Measurements from ENCODE around the gene SH3TC1. TPM values are rescaled to one million over a fixed set of nuclear protein-coding genes. Genes with fewer than 3 reads are reported as not detected.

Gene SH3TC1
- total and polyA plus RNA-seq, 4 donors, result 5.5 to 8.6 (median 8.3) TPM

- 72% methylated on average over 14 of the region's 20 CpGs for WGBS (ENCODE audit: insufficient coverage)
- Histone ChIP-seq H3K9me3 (ENCODE audit: control insufficient read depth, insufficient read depth, low read length) (no peaks in the 10 kb centered on the region), H3K4me1 (ENCODE audit: control insufficient read depth, insufficient read depth, low read length) (peaks cover 22% of the 10 kb centered on the region), H3K36me3 (ENCODE audit: control insufficient read depth, insufficient read depth, low read length) (no peaks in the 10 kb centered on the region), H3K4me3 (ENCODE audit: low read depth, low read length) (no peak overlapping the region), H3K27ac (ENCODE audit: low read depth, low read length) (no peak overlapping the region), H3K27me3 (ENCODE audit: control insufficient read depth, insufficient read depth, low read length) (peaks cover 12% of the 10 kb centered on the region)
- DNase-seq (ENCODE audit: low read depth in 4 of 6, low spot score in 6 of 6), result no peak
These were observed 66.3 kb downstream of the SH3TC1 start for GRCh38 chr4:8265171-8265929.

DNA sequence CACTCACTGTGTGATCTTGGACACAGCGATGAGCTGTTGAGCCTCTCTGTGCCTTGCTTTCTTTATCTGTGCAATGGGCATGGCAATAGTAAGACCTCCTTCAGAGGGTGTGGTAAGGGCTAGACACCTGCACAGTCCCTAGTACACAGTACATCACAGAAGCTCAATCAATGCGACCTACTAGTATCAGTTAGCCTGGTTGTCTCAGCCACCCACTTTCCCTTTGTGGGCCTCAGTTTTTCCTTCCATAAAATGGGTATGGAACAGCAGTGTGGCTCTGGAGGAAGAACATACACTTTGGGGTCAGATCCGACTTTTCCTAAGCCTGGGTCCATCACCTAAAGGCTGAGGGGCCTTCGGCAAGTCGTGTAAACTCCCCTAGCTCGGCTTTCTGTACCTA is 67.0 kb downstream of the SH3TC1 start:
- Histone ChIP-seq H3K36me3 (ENCODE audit: control insufficient read depth, insufficient read depth, low read length) (no peaks in the 10 kb centered on the region), H3K9me3 (ENCODE audit: control insufficient read depth, insufficient read depth, low read length) (no peaks in the 10 kb centered on the region), H3K27ac (ENCODE audit: low read depth, low read length) (no peak overlapping the region), H3K4me1 (ENCODE audit: control insufficient read depth, insufficient read depth, low read length) (peaks cover 18% of the 10 kb centered on the region), H3K4me3 (ENCODE audit: low read depth, low read length) (no peak overlapping the region), H3K27me3 (ENCODE audit: control insufficient read depth, insufficient read depth, low read length) (peaks cover 19% of the 10 kb centered on the region)
- DNase-seq (ENCODE audit: low read depth in 4 of 6, low spot score in 6 of 6), result no peak
- WGBS (ENCODE audit: insufficient coverage), result 91% methylated on average over 6 of the region's 6 CpGs

GRCh38 chr4:8266508-8266907 is 67.4 kb downstream of the SH3TC1 start:
- DNase-seq (ENCODE audit: low read depth in 4 of 6, low spot score in 6 of 6), result no peak
- Histone ChIP-seq H3K4me3 (ENCODE audit: low read depth, low read length) (no peak overlapping the region), H3K4me1 (ENCODE audit: control insufficient read depth, insufficient read depth, low read length) (peaks cover 16% of the 10 kb centered on the region), H3K27ac (ENCODE audit: low read depth, low read length) (no peak overlapping the region), H3K36me3 (ENCODE audit: control insufficient read depth, insufficient read depth, low read length) (no peaks in the 10 kb centered on the region), H3K27me3 (ENCODE audit: control insufficient read depth, insufficient read depth, low read length) (peaks cover 23% of the 10 kb centered on the region), H3K9me3 (ENCODE audit: control insufficient read depth, insufficient read depth, low read length) (no peaks in the 10 kb centered on the region)
- WGBS (ENCODE audit: insufficient coverage), result 95% methylated on average over 4 of the region's 8 CpGs

GRCh38 chr4:8267077-8267476 is 68.0 kb downstream of the SH3TC1 start:
- Histone ChIP-seq H3K9me3 (ENCODE audit: control insufficient read depth, insufficient read depth, low read length) (no peaks in the 10 kb centered on the region), H3K27ac (ENCODE audit: low read depth, low read length) (no peak overlapping the region), H3K36me3 (ENCODE audit: control insufficient read depth, insufficient read depth, low read length) (no peaks in the 10 kb centered on the region), H3K4me3 (ENCODE audit: low read depth, low read length) (no peak overlapping the region), H3K4me1 (ENCODE audit: control insufficient read depth, insufficient read depth, low read length) (peaks cover 11% of the 10 kb centered on the region), H3K27me3 (ENCODE audit: control insufficient read depth, insufficient read depth, low read length) (peaks cover 24% of the 10 kb centered on the region)
- peak in 2 of 6 donors; percentile 19 to 44 for DNase-seq (ENCODE audit: low read depth in 4 of 6, low spot score in 6 of 6)
- WGBS (ENCODE audit: insufficient coverage), result 53% methylated on average over 11 of the region's 13 CpGs

DNA sequence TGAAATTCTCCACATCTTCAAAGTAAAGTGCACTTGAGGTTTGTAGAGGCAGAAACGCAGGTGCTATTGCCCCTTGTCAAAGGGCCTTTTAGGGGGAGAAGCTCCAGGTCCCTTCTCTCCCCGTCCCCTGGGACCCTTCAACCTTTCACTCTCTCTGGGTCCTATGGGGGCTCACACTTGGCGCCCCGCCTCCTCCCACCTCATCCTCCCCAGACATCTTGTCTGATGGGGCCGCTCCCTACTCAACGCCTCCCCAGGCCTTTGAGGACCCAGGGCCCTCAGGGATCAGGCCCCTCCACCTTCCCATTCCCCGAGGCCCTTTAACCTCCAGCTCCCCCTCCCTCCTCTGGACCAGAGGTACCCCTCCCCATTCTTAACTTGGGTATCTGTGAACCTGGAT is 69.1 kb downstream of the SH3TC1 start:
- no peak overlapping the region for H3K4me3 ChIP-seq (ENCODE audit: low read depth, low read length)
- H3K27ac ChIP-seq (ENCODE audit: low read depth, low read length), result no peak overlapping the region
- H3K9me3 ChIP-seq (ENCODE audit: control insufficient read depth, insufficient read depth, low read length), result no peaks in the 10 kb centered on the region
- H3K36me3 ChIP-seq (ENCODE audit: control insufficient read depth, insufficient read depth, low read length), result no peaks in the 10 kb centered on the region
- H3K27me3 ChIP-seq (ENCODE audit: control insufficient read depth, insufficient read depth, low read length), result peaks cover 24% of the 10 kb centered on the region
- peaks cover 17% of the 10 kb centered on the region for H3K4me1 ChIP-seq (ENCODE audit: control insufficient read depth, insufficient read depth, low read length)
- no peak for DNase-seq (ENCODE audit: low read depth in 4 of 6, low spot score in 6 of 6)
- 96% methylated on average over 7 of the region's 7 CpGs for WGBS (ENCODE audit: insufficient coverage)

DNA sequence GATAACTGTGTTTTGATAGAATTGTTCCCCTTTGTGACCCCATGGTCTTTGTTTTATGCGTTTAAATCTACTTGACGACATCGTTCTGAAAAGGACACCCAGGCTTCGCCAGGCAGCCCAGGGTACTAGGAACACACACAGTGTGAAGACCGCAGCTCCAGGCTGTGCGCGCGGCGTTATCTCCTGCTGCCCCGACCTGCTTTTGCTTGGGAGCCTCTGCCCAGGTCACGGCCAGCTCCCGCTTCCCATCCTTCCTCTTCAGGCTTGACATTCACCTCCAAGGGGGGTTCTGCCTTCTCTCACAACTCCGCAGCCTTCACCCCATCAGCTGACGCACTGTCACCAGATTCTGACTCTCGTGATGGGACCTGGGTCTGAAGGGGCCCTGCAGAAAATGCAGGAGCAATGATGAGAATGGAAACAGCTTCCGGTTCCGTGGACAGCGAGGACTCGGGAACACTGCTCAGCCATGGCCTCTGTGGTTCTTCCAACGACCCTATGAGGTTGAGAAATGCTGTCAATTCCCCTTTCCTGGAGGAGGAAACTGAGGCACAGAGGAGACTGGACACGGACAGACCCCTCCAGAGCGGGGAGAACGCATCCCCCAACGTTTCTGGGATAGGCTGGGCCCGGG is 69.9 kb downstream of the SH3TC1 start:
- Histone ChIP-seq H3K4me1 (ENCODE audit: control insufficient read depth, insufficient read depth, low read length) (peaks cover 18% of the 10 kb centered on the region), H3K27ac (ENCODE audit: low read depth, low read length) (no peak overlapping the region), H3K4me3 (ENCODE audit: low read depth, low read length) (no peak overlapping the region), H3K27me3 (ENCODE audit: control insufficient read depth, insufficient read depth, low read length) (peaks cover 24% of the 10 kb centered on the region), H3K36me3 (ENCODE audit: control insufficient read depth, insufficient read depth, low read length) (no peaks in the 10 kb centered on the region), H3K9me3 (ENCODE audit: control insufficient read depth, insufficient read depth, low read length) (no peaks in the 10 kb centered on the region)
- no peak for DNase-seq (ENCODE audit: low read depth in 4 of 6, low spot score in 6 of 6)
- 75% methylated on average over 25 of the region's 25 CpGs for WGBS (ENCODE audit: insufficient coverage)

GRCh38 chr4:8269535-8270417 is 70.7 kb downstream of the SH3TC1 start, which contains the start of gene HTRA3:
Gene HTRA3 (plus strand): TSS chr4:8269754. CDS start chr4:8269969, 215 bp downstream.
- H3K4me3 ChIP-seq (ENCODE audit: low read depth, low read length), result peak within 1 kb of the TSS; percentile 2
- H3K27me3 ChIP-seq (ENCODE audit: control insufficient read depth, insufficient read depth, low read length), result peaks cover 24% of the 10 kb centered on the region
- H3K4me1 ChIP-seq (ENCODE audit: control insufficient read depth, insufficient read depth, low read length), result peaks cover 26% of the 10 kb centered on the region
- peak in 2 of 6 donors; percentile 23 to 45 for DNase-seq (ENCODE audit: low read depth in 4 of 6, low spot score in 6 of 6)
- no peaks in the 10 kb centered on the region for H3K9me3 ChIP-seq (ENCODE audit: control insufficient read depth, insufficient read depth, low read length)
- WGBS (ENCODE audit: insufficient coverage), result 2% methylated on average over 111 of the region's 111 CpGs
- no peaks in the 10 kb centered on the region for H3K36me3 ChIP-seq (ENCODE audit: control insufficient read depth, insufficient read depth, low read length)
- no peak within 1 kb of the TSS for H3K27ac ChIP-seq (ENCODE audit: low read depth, low read length)

GRCh38 chr4:8270418-8270771 is 71.3 kb downstream of the SH3TC1 start:
- WGBS (ENCODE audit: insufficient coverage), result 57% methylated on average over 10 of the region's 11 CpGs
- no peaks in the 10 kb centered on the region for H3K36me3 ChIP-seq (ENCODE audit: control insufficient read depth, insufficient read depth, low read length)

DNA sequence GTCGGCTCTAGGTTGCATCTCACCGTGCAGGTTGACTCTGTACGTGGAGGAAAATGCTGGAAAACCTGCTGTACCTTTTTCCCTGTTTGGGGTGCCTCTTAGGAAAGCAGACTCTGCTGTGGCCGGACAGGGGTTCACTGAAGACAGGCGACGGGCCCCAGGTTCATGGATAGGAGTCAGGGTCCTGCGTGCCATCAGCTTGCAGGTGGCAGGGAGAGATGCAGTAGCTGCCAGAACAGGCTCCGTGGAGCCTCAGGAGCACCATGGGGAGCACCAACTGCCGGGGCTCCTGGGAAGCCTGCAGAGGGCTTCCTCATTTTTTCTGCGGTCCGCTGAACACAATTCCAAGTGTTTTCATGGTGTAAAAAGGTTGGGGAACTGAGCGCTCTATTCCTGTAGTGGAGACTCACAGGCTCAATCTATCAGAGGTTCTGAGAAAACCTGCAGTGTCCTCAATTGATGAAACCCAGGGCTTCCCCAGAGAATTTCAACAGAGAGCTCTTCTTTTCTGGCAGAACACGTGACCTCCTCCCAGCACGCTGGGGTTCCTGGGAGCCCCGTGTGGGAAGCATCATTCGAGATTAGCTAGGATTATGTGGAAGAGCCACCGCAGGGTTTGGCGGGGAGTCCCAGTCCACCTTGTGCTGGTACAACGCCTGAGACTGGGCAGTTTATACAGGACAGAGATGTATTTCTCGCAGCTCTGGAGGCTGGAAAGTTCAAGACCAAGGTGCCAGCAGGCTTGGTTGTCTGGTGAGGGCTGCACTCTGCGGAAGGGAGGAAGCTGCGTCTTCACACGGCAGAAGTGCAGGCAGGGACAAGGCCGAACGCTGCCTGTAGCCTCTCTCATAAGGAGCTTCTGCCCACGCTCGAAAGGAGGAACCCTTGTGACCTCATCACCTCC is 72.1 kb downstream of the SH3TC1 start:
- no peak overlapping the region for H3K27ac ChIP-seq (ENCODE audit: low read depth, low read length)
- no peak for DNase-seq (ENCODE audit: low read depth in 4 of 6, low spot score in 6 of 6)
- no peaks in the 10 kb centered on the region for H3K9me3 ChIP-seq (ENCODE audit: control insufficient read depth, insufficient read depth, low read length)
- H3K36me3 ChIP-seq (ENCODE audit: control insufficient read depth, insufficient read depth, low read length), result no peaks in the 10 kb centered on the region
- H3K4me1 ChIP-seq (ENCODE audit: control insufficient read depth, insufficient read depth, low read length), result peaks cover 36% of the 10 kb centered on the region
- peaks cover 24% of the 10 kb centered on the region for H3K27me3 ChIP-seq (ENCODE audit: control insufficient read depth, insufficient read depth, low read length)
- H3K4me3 ChIP-seq (ENCODE audit: low read depth, low read length), result peak overlapping the region; percentile 2
- WGBS (ENCODE audit: insufficient coverage), result 83% methylated on average over 23 of the region's 27 CpGs

More at GRCh38 chr4:8270418-8270771, 71.3 kb downstream of the SH3TC1 start:
- peaks cover 24% of the 10 kb centered on the region for H3K27me3 ChIP-seq (ENCODE audit: control insufficient read depth, insufficient read depth, low read length)
- H3K9me3 ChIP-seq (ENCODE audit: control insufficient read depth, insufficient read depth, low read length), result no peaks in the 10 kb centered on the region
- peaks cover 32% of the 10 kb centered on the region for H3K4me1 ChIP-seq (ENCODE audit: control insufficient read depth, insufficient read depth, low read length)
- peak overlapping the region; percentile 2 for H3K4me3 ChIP-seq (ENCODE audit: low read depth, low read length)
- no peak for DNase-seq (ENCODE audit: low read depth in 4 of 6, low spot score in 6 of 6)
- H3K27ac ChIP-seq (ENCODE audit: low read depth, low read length), result no peak overlapping the region

Measured in spinal cord (tissue), 10 donors.